NCI-H146 treated with DMSO at 0.1 percent for 48 hours (cell line): ENCODE results near the gene CLVS2.

Source experiments
- DNase-seq: peaks from one replicate; lab custom pipeline; 2025; ENCODE audit not compliant: unreplicated experiment; lab: John Stamatoyannopoulos, UW

The CLVS2 gene

GRCh38 chr6:123118811-123119210 is 122.8 kb downstream of the CLVS2 start:
- peak; percentile 40 for DNase-seq
